Trophoblast cell (in vitro differentiated cells and primary cell): ENCODE measurements around the gene RAB44.

Experiments
- DNase-seq, 2 donors: peaks; one replicate each; pipeline ENCODE4 v3.0.0-alpha.2; 2016
- H2AFZ ChIP-seq: 2 replicates; pipeline ENCODE4 v1.6.1; 2013; ENCODE audit warnings: low read length, moderate library complexity, mild to moderate bottlenecking; ENCODE audit not compliant: insufficient read depth, poor library complexity
- H2AK5ac ChIP-seq: 2 replicates; pipeline ENCODE4 v1.6.1; 2013; ENCODE audit warnings: mild to moderate bottlenecking, low read length
- H2BK120ac ChIP-seq: 2 replicates; pipeline ENCODE4 v1.6.1; 2013; ENCODE audit warnings: low read length, mild to moderate bottlenecking, moderate library complexity; ENCODE audit not compliant: insufficient read depth, poor library complexity
- H2BK12ac ChIP-seq: 2 replicates; pipeline ENCODE4 v1.6.1; 2013; ENCODE audit warnings: mild to moderate bottlenecking, low read length, moderate library complexity
- H2BK5ac ChIP-seq: 2 replicates; pipeline ENCODE4 v1.6.1; 2013; ENCODE audit warnings: low read length, low read depth, moderate library complexity, mild to moderate bottlenecking; ENCODE audit not compliant: poor library complexity
- H3K14ac ChIP-seq: 2 replicates; pipeline ENCODE4 v1.6.1; 2013; ENCODE audit warnings: mild to moderate bottlenecking, low read length
- H3K18ac ChIP-seq: 2 replicates; pipeline ENCODE4 v1.6.1; 2013; ENCODE audit warnings: mild to moderate bottlenecking, low read length
- H3K23ac ChIP-seq: 2 replicates; pipeline ENCODE4 v1.6.1; 2013; ENCODE audit warnings: low read length
- H3K27ac ChIP-seq: 2 replicates; pipeline ENCODE4 v1.5.1; 2013; ENCODE audit warnings: low read depth, mild to moderate bottlenecking, inconsistent platforms, low read length, moderate library complexity
- H3K27me3 ChIP-seq: 2 replicates; pipeline ENCODE4 v1.6.1; 2013; ENCODE audit warnings: inconsistent platforms, mild to moderate bottlenecking, low read length, moderate library complexity; ENCODE audit not compliant: insufficient read depth
- H3K36me3 ChIP-seq, 2 experiments: 1 replicate in 1 of 2; 2 replicates in 1 of 2; pipeline ENCODE4 v1.6.1; 2013; ENCODE audit warnings: low read length in 2 of 2, mild to moderate bottlenecking in 2 of 2, moderate library complexity in 1 of 2; ENCODE audit not compliant: insufficient read depth in 2 of 2, control insufficient read depth in 1 of 2
- H3K4ac ChIP-seq: 2 replicates; pipeline ENCODE4 v1.6.1; 2013; ENCODE audit warnings: low read depth, mild to moderate bottlenecking, low read length, moderate library complexity
- H3K4me1 ChIP-seq, 2 experiments: 1 replicate in 1 of 2; 2 replicates in 1 of 2; pipeline ENCODE4 v1.6.1; 2013; ENCODE audit warnings: low read length in 2 of 2, mild to moderate bottlenecking in 2 of 2, moderate library complexity in 1 of 2; ENCODE audit not compliant: insufficient read depth in 2 of 2, control insufficient read depth in 1 of 2
- H3K4me2 ChIP-seq: 2 replicates; pipeline ENCODE4 v1.6.1; 2013; ENCODE audit warnings: inconsistent platforms, mild to moderate bottlenecking, low read length, moderate library complexity
- H3K4me3 ChIP-seq: 2 replicates; pipeline ENCODE4 v1.5.1; 2013; ENCODE audit warnings: mild to moderate bottlenecking, low read depth, low read length, inconsistent platforms
- H3K79me1 ChIP-seq: one replicate; pipeline ENCODE4 v1.6.1; 2013; ENCODE audit warnings: low read length
- H3K79me2 ChIP-seq: 2 replicates; pipeline ENCODE4 v1.6.1; 2013; ENCODE audit warnings: low read length, mild to moderate bottlenecking; ENCODE audit not compliant: control insufficient read depth, insufficient read depth, poor library complexity
- H3K9ac ChIP-seq: 2 replicates; pipeline ENCODE4 v1.6.1; 2013; ENCODE audit warnings: mild to moderate bottlenecking, low read length
- H3K9me3 ChIP-seq: 2 replicates; pipeline ENCODE4 v1.6.1; 2013; ENCODE audit warnings: low read depth, mild to moderate bottlenecking, control low read depth, inconsistent platforms, low read length; ENCODE audit not compliant: insufficient read depth
- H4K12ac ChIP-seq: 2 replicates; pipeline ENCODE4 v1.6.1; 2013; ENCODE audit warnings: low read depth, mild to moderate bottlenecking, low read length, moderate library complexity
- H4K8ac ChIP-seq: 2 replicates; pipeline ENCODE4 v1.6.1; 2013; ENCODE audit warnings: low read depth, mild to moderate bottlenecking, low read length, moderate library complexity
- H4K91ac ChIP-seq: one replicate; pipeline ENCODE4 v1.6.1; 2013; ENCODE audit warnings: low read depth, mild to moderate bottlenecking, low read length, moderate library complexity
- WGBS: extraction: QIAGEN DNeasy Blood & Tissue Kit; methylation state at CpG from one replicate; pipeline ENCODE4 v1.1.7; 2013; ENCODE audit warnings: missing lambda C conversion rate; ENCODE audit not compliant: insufficient read length, insufficient coverage; ENCODE audit errors: extremely low coverage; 5-methylcytosine and 5-hydroxymethylcytosine counted together

The RAB44 gene

GRCh38 chr6:36665180-36665579 is 32.4 kb upstream of the RAB44 start:
- H3K79me1 ChIP-seq = peaks cover 24% of the 10 kb centered on the region
- H3K9me3 ChIP-seq = peaks cover 3% of the 10 kb centered on the region
- H4K91ac ChIP-seq = no peak overlapping the region
- no peak overlapping the region for H4K8ac ChIP-seq
- no peak overlapping the region for H3K23ac ChIP-seq
- H3K79me2 ChIP-seq = peaks cover 2% of the 10 kb centered on the region
- H3K14ac ChIP-seq = no peak overlapping the region
- no peaks in the 10 kb centered on the region for H3K27me3 ChIP-seq
- H2BK5ac ChIP-seq = no peak overlapping the region
- H4K12ac ChIP-seq = no peak overlapping the region
- H3K4me1 ChIP-seq = peaks cover 12 to 18% of the 10 kb centered on the region in 2 experiments
- H3K4me3 ChIP-seq = no peak overlapping the region
- no peak overlapping the region for H2AK5ac ChIP-seq
- H3K4me2 ChIP-seq = no peak overlapping the region
- DNase-seq = no peak
- H2AFZ ChIP-seq = no peak overlapping the region
- H3K27ac ChIP-seq = no peak overlapping the region
- H3K4ac ChIP-seq = no peak overlapping the region
- no peak overlapping the region for H2BK120ac ChIP-seq
- no peak overlapping the region for H3K18ac ChIP-seq
- H3K9ac ChIP-seq = no peak overlapping the region
- no peaks in the 10 kb centered on the region for H3K36me3 ChIP-seq
- WGBS = no CpG with 5 or more reads among the region's 4 CpGs
- H2BK12ac ChIP-seq = no peak overlapping the region

DNA sequence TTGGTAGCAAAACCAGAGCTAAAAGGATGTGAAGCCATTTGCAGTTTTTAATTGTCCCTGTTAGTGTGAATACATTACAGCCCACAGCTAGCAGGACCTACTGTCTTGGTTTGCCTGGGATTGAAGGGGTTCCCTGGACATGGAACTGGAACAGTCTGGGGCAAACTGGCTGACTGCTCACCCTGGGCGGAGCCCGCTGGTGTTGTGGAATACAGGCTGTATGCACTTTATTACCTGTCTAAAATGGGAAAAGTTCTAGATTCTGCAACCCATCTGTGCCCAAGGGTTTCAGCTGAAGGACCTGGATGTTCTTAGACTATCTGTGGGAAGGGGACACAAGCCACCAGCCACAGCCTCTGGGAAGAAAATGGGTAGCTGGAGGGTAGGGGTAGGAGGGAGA is 31.3 kb upstream of the RAB44 start:
- Histone ChIP-seq H3K14ac (peak overlapping the region; percentile 65), H4K91ac (peak overlapping the region; percentile 87), H3K4me2 (no peak overlapping the region), H3K4ac (peak overlapping the region; percentile 88), H3K4me3 (no peak overlapping the region), H4K12ac (no peak overlapping the region), H2BK120ac (peak overlapping the region; percentile 89), H3K27me3 (no peaks in the 10 kb centered on the region), H3K79me2 (peaks cover 2% of the 10 kb centered on the region), H3K9ac (no peak overlapping the region), H3K36me3 (no peaks in the 10 kb centered on the region), H3K4me1 (peaks cover 8 to 11% of the 10 kb centered on the region in 2 experiments), H2AK5ac (peak overlapping the region; percentile 84), H2BK5ac (peak overlapping the region; percentile 64), H2BK12ac (peak overlapping the region; percentile 99), H2AFZ (no peak overlapping the region), H3K23ac (no peak overlapping the region), H3K18ac (peak overlapping the region; percentile 64), H3K79me1 (peaks cover 24% of the 10 kb centered on the region), H4K8ac (peak overlapping the region; percentile 69), H3K9me3 (no peaks in the 10 kb centered on the region), H3K27ac (peak overlapping the region; percentile 23)
- WGBS = no CpG with 5 or more reads among the region's 2 CpGs
- DNase-seq = no peak

GRCh38 chr6:36666826-36667591 is 30.6 kb upstream of the RAB44 start:
- H3K27me3 ChIP-seq = no peaks in the 10 kb centered on the region
- no peak overlapping the region for H3K23ac ChIP-seq
- peak overlapping the region; percentile 79 for H4K8ac ChIP-seq
- H3K79me2 ChIP-seq = peaks cover 2% of the 10 kb centered on the region
- H3K9me3 ChIP-seq = no peaks in the 10 kb centered on the region
- peaks cover 24% of the 10 kb centered on the region for H3K79me1 ChIP-seq
- H3K4me1 ChIP-seq = peaks cover 8 to 11% of the 10 kb centered on the region in 2 experiments
- no CpG with 5 or more reads among the region's 9 CpGs for WGBS
- no peak overlapping the region for H2AK5ac ChIP-seq
- H3K9ac ChIP-seq = no peak overlapping the region
- H2BK120ac ChIP-seq = peak overlapping the region; percentile 97
- peak overlapping the region; percentile 21 for H2BK12ac ChIP-seq
- peak overlapping the region; percentile 83 for H3K14ac ChIP-seq
- H3K36me3 ChIP-seq = no peaks in the 10 kb centered on the region
- DNase-seq = peak; percentile 72 to 75
- H3K27ac ChIP-seq = peak overlapping the region; percentile 89
- peak overlapping the region; percentile 19 for H2AFZ ChIP-seq
- H4K91ac ChIP-seq = peak overlapping the region; percentile 96
- H3K4ac ChIP-seq = peak overlapping the region; percentile 65
- peak overlapping the region; percentile 48 for H3K18ac ChIP-seq
- no peak overlapping the region for H3K4me3 ChIP-seq
- H2BK5ac ChIP-seq = peak overlapping the region; percentile 98
- H4K12ac ChIP-seq = peak overlapping the region; percentile 19
- peak overlapping the region; percentile 15 for H3K4me2 ChIP-seq

- Histone ChIP-seq H3K23ac (no peak overlapping the region), H2AFZ (no peak overlapping the region), H3K79me1 (peaks cover 24% of the 10 kb centered on the region), H3K14ac (peak overlapping the region; percentile 56), H2BK12ac (peak overlapping the region; percentile 98), H3K27me3 (no peaks in the 10 kb centered on the region), H3K9me3 (no peaks in the 10 kb centered on the region), H3K4ac (no peak overlapping the region), H4K91ac (peak overlapping the region; percentile 72), H3K4me1 (peaks cover 8 to 11% of the 10 kb centered on the region in 2 experiments), H3K36me3 (no peaks in the 10 kb centered on the region), H3K4me2 (no peak overlapping the region), H2AK5ac (peak overlapping the region; percentile 84), H2BK5ac (peak overlapping the region; percentile 46), H3K18ac (peak overlapping the region; percentile 46), H4K8ac (peak overlapping the region; percentile 23), H3K79me2 (peaks cover 2% of the 10 kb centered on the region), H4K12ac (no peak overlapping the region), H2BK120ac (peak overlapping the region; percentile 74), H3K9ac (no peak overlapping the region), H3K27ac (no peak overlapping the region), H3K4me3 (no peak overlapping the region)
- DNase-seq = no peak
- WGBS = no CpG with 5 or more reads among the region's 7 CpGs
Measured at GRCh38 chr6:36668591-36668990, 29.0 kb upstream of the RAB44 start.
